K562 (cell line): ENCODE measurements around the gene COBLL1. TPM values are rescaled to one million over a fixed set of nuclear protein-coding genes. Genes with fewer than 3 reads are reported as not detected.

Experiments used
- ATAC-seq: fragments of 200-7000 bp; cut with Tn5 transposase; 3 replicates; pipeline ENCODE4 v1.9.1; 2020; ENCODE audit warnings: moderate library complexity
- BruUV-seq: library from RNA; stranded (reverse); fragments of 400-500 nt; replicated peaks from 2 replicates; lab custom pipeline; 2021; lab: Mats Ljungman, UMichigan
- CTCF ChIA-PET: fragments of 300-600 bp; formaldehyde crosslinking; extraction: SDS; loops from one replicate; lab custom pipeline; 2021; ENCODE audit warnings: low intra/inter-chr PET ratio; lab: Yijun Ruan, JAX
- POLR2A ChIA-PET: fragments of 300-600, 350-650 bp; sonication (Branson Sonifier 250); formaldehyde crosslinking; extraction: SDS; loops from one replicate; lab custom pipeline; 2021; ENCODE audit warnings: antibody characterized with exemption, inconsistent platforms; lab: Yijun Ruan, JAX
- DNase-seq, 4 experiments: peaks; one replicate each; pipeline versions ENCODE4 v3.0.0 to v3.0.0-alpha.2; 2011 to 2018; ENCODE audit warnings: low spot score in 3 of 4, mixed read lengths in 3 of 4; ENCODE audit errors: extremely low read depth in 1 of 4
- FAIRE-seq: peaks from 2 replicates; lab custom pipeline; 2011; peaks lifted over from hg19 to GRCh38; lab: Jason Lieb, UNC
- H2AFZ ChIP-seq: 2 replicates; pipeline ENCODE4 v1.6.0; 2011; ENCODE audit warnings: low read depth, low read length, control low read depth, inconsistent platforms
- H3K27ac ChIP-seq: fragments of 200-600 bp; 3 replicates; pipeline ENCODE4 v1.8.0; 2011; ENCODE audit warnings: low read depth, mild to moderate bottlenecking, control low read depth, inconsistent platforms, low read length, moderate library complexity, mixed read lengths; ENCODE audit errors: extremely low read depth
- H3K27me3 ChIP-seq, 2 experiments: fragments of 300-600 bp in 1 of 2; 2 replicates in 1 of 2; 3 replicates in 1 of 2; pipeline versions ENCODE4 v1.6.0 to v1.8.0; 2011; ENCODE audit warnings: inconsistent platforms in 2 of 2, low read length in 2 of 2, mild to moderate bottlenecking in 1 of 2, mixed read lengths in 1 of 2, moderate library complexity in 1 of 2; ENCODE audit not compliant: control insufficient read depth in 2 of 2, insufficient read depth in 2 of 2
- H3K36me3 ChIP-seq: fragments of 300-600 bp; 3 replicates; pipeline ENCODE4 v1.8.0; 2011; ENCODE audit warnings: mild to moderate bottlenecking, low read length, inconsistent platforms; ENCODE audit not compliant: control insufficient read depth, insufficient read depth
- H3K4me1 ChIP-seq, 2 experiments: fragments of 200-600 bp in 1 of 2; replicated peaks in 1 of 2; 2 replicates in 1 of 2; 3 replicates in 1 of 2; pipeline versions ENCODE4 v1.5.1 to v1.8.0; 2011; ENCODE audit warnings: inconsistent platforms in 2 of 2, low read length in 2 of 2, mild to moderate bottlenecking in 1 of 2, mixed read lengths in 1 of 2, moderate library complexity in 1 of 2; ENCODE audit not compliant: control insufficient read depth in 2 of 2, insufficient read depth in 2 of 2
- H3K4me2 ChIP-seq: 2 replicates; pipeline ENCODE4 v1.6.1; 2011; ENCODE audit warnings: low read length, control low read depth, inconsistent platforms, mixed read lengths; ENCODE audit not compliant: insufficient read depth
- H3K4me3 ChIP-seq: fragments of 200-600 bp; sonication (generic), shearing (Covaris generic); 2 replicates; pipeline ENCODE4 v1.5.1; 2016; ENCODE audit warnings: control low read depth, inconsistent platforms
- H3K79me2 ChIP-seq: fragments of 200-600 bp; 3 replicates; pipeline ENCODE4 v1.8.0; 2011; ENCODE audit warnings: low read length, inconsistent platforms; ENCODE audit not compliant: control insufficient read depth, insufficient read depth
- H3K9ac ChIP-seq, 2 experiments: 2 replicates each; pipeline versions ENCODE4 v1.6.0 to v1.6.1; 2011; ENCODE audit warnings: low read depth in 2 of 2, low read length in 2 of 2, control low read depth in 1 of 2, inconsistent platforms in 1 of 2, mild to moderate bottlenecking in 1 of 2, mixed read lengths in 1 of 2; ENCODE audit not compliant: insufficient read depth in 1 of 2
- H3K9me1 ChIP-seq: one replicate; pipeline ENCODE4 v1.6.0; 2011; ENCODE audit warnings: inconsistent platforms, mild to moderate bottlenecking, low read length, moderate library complexity; ENCODE audit not compliant: control insufficient read depth, insufficient read depth
- H3K9me3 ChIP-seq: replicated peaks from 2 replicates; pipeline ENCODE4 v1.5.1; 2011; ENCODE audit warnings: low read depth, low read length, inconsistent platforms; ENCODE audit not compliant: control insufficient read depth, insufficient read depth
- H4K20me1 ChIP-seq: replicated peaks from 2 replicates; pipeline ENCODE4 v1.6.1; 2011; ENCODE audit warnings: low read length, inconsistent platforms, mixed read lengths; ENCODE audit not compliant: control insufficient read depth, insufficient read depth
- EHMT2 ChIP-seq: fragments of 450-650 bp; IDR thresholded peaks from 2 replicates; pipeline ENCODE4 v1.6.1; 2018; ENCODE audit warnings: antibody characterized with exemption
- ETV1 ChIP-seq: fragments of 450-650 bp; conservative IDR thresholded peaks from 2 replicates; pipeline ENCODE4 v1.6.1; 2016; ENCODE audit warnings: missing genetic modification characterization, control low read depth, low read depth, missing compliant biosample characterization
- HCFC1 ChIP-seq: IDR thresholded peaks from 2 replicates; pipeline ENCODE4 v1.6.1; 2012; ENCODE audit warnings: low read depth, low read length, improper control_type of control experiment
- HDAC6 ChIP-seq: IDR thresholded peaks from 2 replicates; pipeline ENCODE4 v1.6.1; 2012; ENCODE audit warnings: low read depth, mild to moderate bottlenecking, control low read depth, inconsistent platforms, low read length, moderate library complexity
- RFX5 ChIP-seq: IDR thresholded peaks from 2 replicates; pipeline ENCODE4 v1.6.1; 2011; ENCODE audit warnings: low read depth, mild to moderate bottlenecking, improper control_type of control experiment, low read length
- SRSF1 ChIP-seq: fragments of 200-400 bp; formaldehyde crosslinking; IDR thresholded peaks from 2 replicates; pipeline ENCODE4 v1.6.1; 2017; ENCODE audit warnings: mild to moderate bottlenecking, low read depth, low read length, moderate library complexity
- STAT5A ChIP-seq: IDR thresholded peaks from 2 replicates; pipeline ENCODE4 v1.6.1; 2012; ENCODE audit warnings: low read length, inconsistent platforms, borderline replicate concordance
- ZKSCAN8 ChIP-seq: fragments of 200-800 bp; sonication (Bioruptor generic); IDR thresholded peaks from 2 replicates; pipeline ENCODE4 v1.6.1; 2016; ENCODE audit warnings: missing genetic modification characterization, missing compliant biosample characterization
- ZNF165 ChIP-seq: fragments of 250-450 bp; sonication (Bioruptor Pico); IDR thresholded peaks from 2 replicates; pipeline ENCODE4 v1.4.0; 2020; ENCODE audit warnings: borderline replicate concordance
- WGBS: fragments of 100-300 bp; shearing (Covaris generic); methylation state at CpG from one replicate; pipeline ENCODE4 v1.1.6; 2016; ENCODE audit warnings: low coverage, mixed read lengths; ENCODE audit not compliant: insufficient coverage; ENCODE audit errors: missing lambda C conversion rate; 5-methylcytosine and 5-hydroxymethylcytosine counted together
- in situ Hi-C: fragments of 300-500 bp; cut with MboI; formaldehyde crosslinking; loops from 4 replicates; pipeline ENCODE4 v1.15.0; 2018; ENCODE audit warnings: inconsistent platforms, mixed read lengths
- intact Hi-C: fragments of 100-400 bp; cut with micrococcal nuclease; formaldehyde crosslinking; loops from 2 replicates; pipeline ENCODE4 v1.14.2; 2022
- polyA plus RNA-seq, 8 experiments: library from polyadenylated mRNA; depleted of rRNA in 4 of 8; stranded (reverse) in 5 of 8; unstranded in 3 of 8; fragments of >200 nt; fragmentation: Nextera tagmentation in 2 of 8; fragmentation: Illumina TruSeq in 1 of 8; extraction: Ambion mirVana in 2 of 8; extraction: Trizol in 1 of 8; gene quantifications; 2 replicates each; pipeline versions ENCODE4 v1.2.1 to v1.2.3, GENCODE V29; 2011 to 2014; ENCODE audit warnings: inconsistent platforms in 1 of 8, missing spikeins in 1 of 8
- total RNA-seq, 7 experiments: library from RNA; depleted of rRNA in 6 of 7; stranded (reverse); fragments of >200 nt in 6 of 7; fragmentation: Illumina TruSeq in 2 of 7; extraction: Trizol in 2 of 7; gene quantifications; 2 replicates each; pipeline versions ENCODE4 v1.2.1 to v1.2.3, GENCODE V29; 2011 to 2021; ENCODE audit warnings: low replicate concordance in 1 of 7
- TF ChIP-seq, protein P1 (sequence below): fragments of 450-650 bp; IDR thresholded peaks from 2 replicates; pipeline ENCODE4 v1.6.1; 2017; ENCODE audit warnings: antibody characterized with exemption, mild to moderate bottlenecking
- TF ChIP-seq, protein P2 (sequence below): IDR thresholded peaks from 2 replicates; pipeline ENCODE4 v1.6.1; 2011; ENCODE audit not compliant: insufficient read length; ENCODE audit errors: extremely low read depth

COBLL1 gene
- total and polyA plus RNA-seq, 9 of the 15 experiments (the other 6 are each of a cell fraction or from before 2014, with no cell fraction given): 0.07 to 1.6 (median 0.71) TPM

DNA sequence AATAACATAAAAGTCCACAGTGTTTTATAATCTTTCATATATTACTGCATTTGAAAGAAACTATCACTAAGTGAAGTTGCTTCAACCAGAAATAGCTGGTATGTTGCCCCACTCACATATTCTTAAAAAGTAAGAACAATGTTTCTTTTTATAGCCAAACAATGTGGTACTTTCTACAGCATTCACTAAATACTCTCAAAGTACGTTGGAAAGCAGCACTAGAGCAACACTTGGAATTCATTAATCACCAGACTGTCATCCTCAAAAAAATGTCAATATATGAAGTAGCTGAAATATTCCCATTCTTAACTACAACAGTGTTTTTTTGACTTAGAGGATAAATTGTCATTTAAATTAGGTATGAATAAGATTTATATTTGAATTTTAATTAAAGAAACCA is 32.8 kb downstream of the COBLL1 start (continued):
- TF ChIP-seq, protein P1, sequence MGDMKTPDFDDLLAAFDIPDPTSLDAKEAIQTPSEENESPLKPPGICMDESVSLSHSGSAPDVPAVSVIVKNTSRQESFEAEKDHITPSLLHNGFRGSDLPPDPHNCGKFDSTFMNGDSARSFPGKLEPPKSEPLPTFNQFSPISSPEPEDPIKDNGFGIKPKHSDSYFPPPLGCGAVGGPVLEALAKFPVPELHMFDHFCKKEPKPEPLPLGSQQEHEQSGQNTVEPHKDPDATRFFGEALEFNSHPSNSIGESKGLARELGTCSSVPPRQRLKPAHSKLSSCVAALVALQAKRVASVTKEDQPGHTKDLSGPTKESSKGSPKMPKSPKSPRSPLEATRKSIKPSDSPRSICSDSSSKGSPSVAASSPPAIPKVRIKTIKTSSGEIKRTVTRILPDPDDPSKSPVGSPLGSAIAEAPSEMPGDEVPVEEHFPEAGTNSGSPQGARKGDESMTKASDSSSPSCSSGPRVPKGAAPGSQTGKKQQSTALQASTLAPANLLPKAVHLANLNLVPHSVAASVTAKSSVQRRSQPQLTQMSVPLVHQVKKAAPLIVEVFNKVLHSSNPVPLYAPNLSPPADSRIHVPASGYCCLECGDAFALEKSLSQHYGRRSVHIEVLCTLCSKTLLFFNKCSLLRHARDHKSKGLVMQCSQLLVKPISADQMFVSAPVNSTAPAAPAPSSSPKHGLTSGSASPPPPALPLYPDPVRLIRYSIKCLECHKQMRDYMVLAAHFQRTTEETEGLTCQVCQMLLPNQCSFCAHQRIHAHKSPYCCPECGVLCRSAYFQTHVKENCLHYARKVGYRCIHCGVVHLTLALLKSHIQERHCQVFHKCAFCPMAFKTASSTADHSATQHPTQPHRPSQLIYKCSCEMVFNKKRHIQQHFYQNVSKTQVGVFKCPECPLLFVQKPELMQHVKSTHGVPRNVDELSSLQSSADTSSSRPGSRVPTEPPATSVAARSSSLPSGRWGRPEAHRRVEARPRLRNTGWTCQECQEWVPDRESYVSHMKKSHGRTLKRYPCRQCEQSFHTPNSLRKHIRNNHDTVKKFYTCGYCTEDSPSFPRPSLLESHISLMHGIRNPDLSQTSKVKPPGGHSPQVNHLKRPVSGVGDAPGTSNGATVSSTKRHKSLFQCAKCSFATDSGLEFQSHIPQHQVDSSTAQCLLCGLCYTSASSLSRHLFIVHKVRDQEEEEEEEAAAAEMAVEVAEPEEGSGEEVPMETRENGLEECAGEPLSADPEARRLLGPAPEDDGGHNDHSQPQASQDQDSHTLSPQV: no peak
- TF ChIP-seq, protein P2, sequence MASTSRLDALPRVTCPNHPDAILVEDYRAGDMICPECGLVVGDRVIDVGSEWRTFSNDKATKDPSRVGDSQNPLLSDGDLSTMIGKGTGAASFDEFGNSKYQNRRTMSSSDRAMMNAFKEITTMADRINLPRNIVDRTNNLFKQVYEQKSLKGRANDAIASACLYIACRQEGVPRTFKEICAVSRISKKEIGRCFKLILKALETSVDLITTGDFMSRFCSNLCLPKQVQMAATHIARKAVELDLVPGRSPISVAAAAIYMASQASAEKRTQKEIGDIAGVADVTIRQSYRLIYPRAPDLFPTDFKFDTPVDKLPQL: no peak
- TF ChIP-seq, all 486 proteins: peak for 0

DNA sequence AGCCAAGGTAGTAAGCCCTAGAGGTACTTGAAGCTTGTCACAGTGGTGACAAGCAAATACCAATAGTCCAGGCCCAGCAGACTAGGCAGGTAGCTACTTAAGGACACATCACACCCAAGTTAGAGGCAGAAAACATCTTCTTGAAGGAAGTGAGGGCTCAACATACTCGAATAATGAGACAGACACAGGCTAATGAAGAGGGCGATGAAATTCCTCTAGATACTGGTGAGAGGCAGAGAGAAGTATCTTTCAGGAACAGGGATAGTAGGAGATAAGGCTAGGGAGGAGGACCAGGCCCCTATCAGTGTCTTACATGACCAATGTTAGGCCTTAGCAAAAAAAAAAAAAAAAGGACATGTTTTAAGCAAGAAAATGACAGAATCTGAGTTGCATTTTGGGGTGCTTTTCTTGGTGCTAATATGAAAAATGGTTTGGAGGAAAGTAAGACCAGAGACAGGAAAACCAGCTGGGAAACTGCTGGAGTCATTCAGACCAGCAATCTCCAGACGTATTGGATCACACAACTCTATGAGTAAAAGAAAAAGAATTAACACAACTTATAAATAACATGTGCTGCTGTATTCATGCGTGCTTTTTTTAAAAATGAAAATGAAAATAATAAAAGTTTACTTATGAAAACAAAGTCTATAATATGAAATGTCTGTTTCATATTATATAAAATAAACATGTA is 37.7 kb downstream of the COBLL1 start:
- H2AFZ ChIP-seq: no peak overlapping the region
- ATAC-seq (peak; percentile 54; the same call in 2 of the 3 replicates), DNase-seq (peak in 1 of 4 experiments; percentile 30), FAIRE-seq (no peak)
- no peaks in the 10 kb centered on the region for H3K36me3 ChIP-seq
- no peaks in the 10 kb centered on the region for H3K9me3 ChIP-seq
- intact Hi-C loops: no loop called here
- no peaks in the 10 kb centered on the region for H3K79me2 ChIP-seq
- 0% methylated on average over 4 of the region's 4 CpGs for WGBS
- H3K27me3 ChIP-seq: no peaks in the 10 kb centered on the region
- no peaks in the 10 kb centered on the region for H3K4me1 ChIP-seq
- no peak overlapping the region for H3K4me3 ChIP-seq
- ChIA-PET POLR2A (no interaction called here), CTCF (interaction anchor here (0.7 kb wide), 1 partner anchor 14 kb away, joined by 3 read pairs; no protein-coding TSS in a partner anchor)
- no peak overlapping the region for H3K4me2 ChIP-seq
- H3K27ac ChIP-seq: no peak overlapping the region
- H3K9me1 ChIP-seq: no peaks in the 10 kb centered on the region
- no peaks in the 10 kb centered on the region for H4K20me1 ChIP-seq
- in situ Hi-C loops: no loop called here
- no TSS peak for BruUV-seq
- no peak overlapping the region for H3K9ac ChIP-seq
- no peak for TF ChIP-seq HCFC1
- TF ChIP-seq ZKSCAN8 (CRISPR knock-in tag): no peak
- no peak for TF ChIP-seq ETV1
- TF ChIP-seq HDAC6: no peak
- TF ChIP-seq RFX5: no peak
- TF ChIP-seq SRSF1: no peak
- no peak for TF ChIP-seq EHMT2
- no peak for TF ChIP-seq ZNF165
- no peak for TF ChIP-seq STAT5A
